RWPE1 (cell line): Measurements from ENCODE around the gene SLC26A5.

Source experiments
- CTCF ChIA-PET: fragments of 350-600 bp; sonication (Branson Sonifier 250); formaldehyde crosslinking; extraction: SDS; loops from one replicate; lab custom pipeline; 2021; lab: Yijun Ruan, JAX
- POLR2A ChIA-PET: fragments of 400-600 bp; formaldehyde crosslinking; extraction: SDS; loops from one replicate; lab custom pipeline; 2020; ENCODE audit warnings: antibody characterized with exemption; ENCODE audit not compliant: low non-redundant PET; lab: Yijun Ruan, JAX
- DNase-seq: peaks from one replicate; pipeline ENCODE4 v3.0.0; 2012; ENCODE audit warnings: low spot score
- H3K27ac ChIP-seq: fragments of 450-650 bp; 2 replicates; pipeline ENCODE4 v1.5.1; 2017
- CTCF ChIP-seq: fragments of 450-650 bp; conservative IDR thresholded peaks from 2 replicates; pipeline ENCODE4 v1.5.1; 2017; ENCODE audit warnings: low read depth, mild to moderate bottlenecking

The SLC26A5 gene

GRCh38 chr7:103466814-103467213 is 20.8 kb upstream of the SLC26A5 start:
- no peak for TF ChIP-seq CTCF
- POLR2A ChIA-PET = no interaction called here
- H3K27ac ChIP-seq = no peak overlapping the region
- CTCF ChIA-PET = interaction anchor here (0.5 kb wide), 1 partner anchor 65 kb away, joined by 5 read pairs; no protein-coding TSS in a partner anchor
- no peak for DNase-seq

- TF ChIP-seq CTCF = no peak
- no peak overlapping the region for H3K27ac ChIP-seq
- DNase-seq = no peak
- CTCF ChIA-PET = interaction anchor here (0.6 kb wide), 1 partner anchor 484 kb away, joined by 3 read pairs; no protein-coding TSS in a partner anchor
- POLR2A ChIA-PET = no interaction called here
Measured at GRCh38 chr7:103462358-103462757, 16.4 kb upstream of the SLC26A5 start.

GRCh38 chr7:103447073-103447960 is 1.3 kb upstream of the SLC26A5 start:
- TF ChIP-seq CTCF = peak; percentile 87
- DNase-seq = peak; percentile 69
- ChIA-PET CTCF (interaction anchor here (0.6 to 0.7 kb wide), 5 partner anchors 21 to 1966 kb away, joined by 3 to 4 read pairs (median 3); no protein-coding TSS in a partner anchor), POLR2A (no interaction called here)
- H3K27ac ChIP-seq = no peak overlapping the region

GRCh38 chr7:103445228-103446048 is 569 bp downstream of the SLC26A5 start:
- no peak for DNase-seq
- H3K27ac ChIP-seq = no peak overlapping the region
- CTCF ChIA-PET = interaction anchor here (0.5 kb wide), 1 partner anchor 570 kb away, joined by 3 read pairs; no protein-coding TSS in a partner anchor
- no peak for TF ChIP-seq CTCF
- POLR2A ChIA-PET = no interaction called here

- POLR2A ChIA-PET = no interaction called here
- no peak overlapping the region for H3K27ac ChIP-seq
- CTCF ChIA-PET = no interaction called here
- no peak for DNase-seq
- no peak for TF ChIP-seq CTCF
Measured at GRCh38 chr7:103439661-103440060, 6.3 kb downstream of the SLC26A5 start.

GRCh38 chr7:103437623-103438022 is 8.4 kb downstream of the SLC26A5 start:
- CTCF ChIA-PET = no interaction called here
- POLR2A ChIA-PET = no interaction called here
- H3K27ac ChIP-seq = no peak overlapping the region
- DNase-seq = no peak
- no peak for TF ChIP-seq CTCF
